ENCODE measurements around the gene POLR2F. TPM values are rescaled to one million over a fixed set of nuclear protein-coding genes. Genes with fewer than 3 reads are reported as not detected.

Gene POLR2F
- total RNA-seq, 1 experiment from 2014 or later, result 141 TPM

DNA sequence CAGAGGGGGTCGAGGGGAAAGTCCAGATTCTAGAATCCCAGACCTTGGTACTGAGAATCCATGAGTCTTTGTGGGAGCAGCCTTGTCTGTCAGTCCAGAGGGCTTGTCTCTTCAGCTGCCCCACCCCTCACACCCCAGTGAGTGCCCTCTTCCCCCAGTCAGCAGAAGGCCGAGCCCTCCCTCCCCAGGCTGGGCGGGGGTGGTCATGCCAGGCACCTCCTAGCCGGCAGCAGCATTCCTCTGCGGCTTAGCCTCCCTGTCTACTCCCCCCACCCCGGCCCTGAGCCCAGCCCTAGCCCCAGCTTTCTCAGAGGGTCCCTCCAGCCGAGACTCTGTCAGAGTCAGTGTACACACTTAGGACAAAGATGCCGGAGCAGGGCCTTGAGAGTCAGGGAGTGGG, 26.3 kb downstream of the POLR2F start:
- no peak for DNase-seq (ENCODE audit: low read depth)

GRCh38 chr22:37981282-37982011, 27.9 kb downstream of the POLR2F start:
- DNase-seq (ENCODE audit: low read depth), result no peak

- no peak for DNase-seq (ENCODE audit: low read depth)
Observed at GRCh38 chr22:37982151-37982785, 28.8 kb downstream of the POLR2F start.

DNA sequence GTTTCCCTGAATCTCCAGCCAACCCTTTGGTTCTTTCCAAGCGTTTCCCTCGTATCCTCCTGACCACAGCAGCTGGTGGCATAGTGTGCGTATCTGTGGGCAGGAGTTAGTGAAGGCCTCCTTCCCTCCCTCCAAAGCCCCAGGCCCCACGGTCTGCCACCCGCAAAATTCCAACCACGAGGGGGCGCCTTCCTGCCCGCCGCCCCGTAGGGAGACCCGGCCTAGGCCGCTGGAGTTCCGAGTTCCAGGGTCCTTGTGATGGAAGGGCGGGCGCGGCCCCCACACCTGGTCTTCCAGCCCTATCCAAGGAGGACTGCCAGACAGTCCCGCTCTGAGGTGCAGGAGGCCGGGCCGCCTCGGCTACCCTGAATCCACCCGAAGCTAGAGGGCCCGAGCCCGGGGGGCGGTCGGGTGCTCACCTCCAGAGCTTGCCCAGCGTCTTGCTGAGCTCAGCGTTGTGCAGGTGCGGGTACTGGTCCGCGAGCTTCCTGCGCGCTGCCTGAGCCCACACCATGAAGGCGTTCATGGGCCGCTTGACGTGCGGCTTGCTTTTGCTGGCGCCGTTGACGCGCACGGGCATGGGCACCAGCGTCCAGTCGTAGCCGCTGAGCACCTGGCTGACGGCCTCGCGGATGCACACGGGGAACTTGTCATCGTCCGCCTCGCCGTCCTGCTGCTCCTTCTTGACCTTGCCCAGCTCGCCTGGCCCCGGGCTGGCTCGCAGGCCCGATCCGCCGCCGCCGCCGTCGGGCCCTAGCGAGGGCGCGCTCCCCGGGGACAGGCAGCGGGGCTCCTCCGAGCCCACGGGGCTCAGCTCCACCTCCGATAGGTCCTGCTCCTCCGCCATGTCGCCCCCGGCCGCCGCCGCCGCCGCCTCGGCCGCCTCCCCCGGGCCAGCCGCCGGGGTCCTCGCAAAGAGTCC, 29.7 kb downstream of the POLR2F start:
- DNase-seq (ENCODE audit: low read depth), result no peak

GRCh38 chr22:37983860-37984791, 30.6 kb downstream of the POLR2F start, which contains the start of gene SOX10:
Gene SOX10, minus strand, starts transcription at chr22:37984555. Its CDS starts 771 bp downstream, at chr22:37983784.
- no peak for DNase-seq (ENCODE audit: low read depth)

DNA sequence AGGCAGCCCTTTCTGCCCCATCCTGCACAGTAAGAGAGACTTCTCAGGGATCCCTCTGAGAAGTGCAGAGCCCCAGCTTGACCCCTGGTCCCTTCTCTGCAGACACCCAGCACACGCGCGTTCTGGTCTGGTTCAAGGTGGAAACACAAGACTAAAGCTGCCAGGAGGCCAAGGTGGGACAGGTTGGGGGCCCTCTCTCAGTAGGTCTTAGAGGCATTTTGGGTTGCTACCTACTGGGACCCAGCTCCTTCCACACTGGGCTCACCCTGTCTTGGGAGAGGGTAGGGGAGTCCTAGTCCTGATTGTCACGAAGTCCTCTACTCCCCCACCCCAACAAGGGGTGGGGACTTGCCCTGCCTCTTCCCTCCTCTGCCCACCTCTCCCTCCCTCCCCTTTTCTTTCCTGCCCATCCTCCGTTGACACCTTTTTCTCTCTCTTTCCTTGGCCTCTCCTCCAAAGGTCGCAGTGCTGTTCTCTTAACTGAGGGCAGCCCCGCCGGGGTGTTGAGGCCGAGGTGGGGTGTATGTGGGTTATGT, 31.6 kb downstream of the POLR2F start:
- DNase-seq (ENCODE audit: low read depth), result no peak

DNA sequence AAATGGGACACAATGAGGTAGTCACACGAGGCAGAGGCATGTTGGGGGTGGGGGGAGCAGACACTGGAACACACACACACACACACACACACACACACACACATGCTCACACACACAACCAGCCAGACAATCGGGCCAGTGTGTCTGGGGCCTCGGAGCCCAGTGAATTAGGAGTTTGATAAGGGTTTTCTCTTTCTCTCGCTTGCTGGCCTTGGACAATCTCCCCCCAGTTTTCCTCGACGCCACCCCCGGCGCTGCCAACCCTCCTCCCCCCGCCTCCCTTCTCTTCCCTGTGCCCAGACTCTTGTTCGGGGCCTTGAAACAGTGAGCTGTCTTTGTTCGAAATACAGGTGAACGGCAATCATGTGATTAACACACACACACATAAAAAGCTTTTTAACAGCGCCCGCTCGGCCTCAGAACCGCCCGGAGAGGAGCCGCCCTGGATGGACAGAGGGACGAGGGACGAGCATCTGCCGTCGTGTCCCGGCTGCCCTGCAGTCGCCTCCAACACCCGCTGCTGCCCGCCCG, 32.3 kb downstream of the POLR2F start:
- no peak for DNase-seq (ENCODE audit: low read depth)

DNA sequence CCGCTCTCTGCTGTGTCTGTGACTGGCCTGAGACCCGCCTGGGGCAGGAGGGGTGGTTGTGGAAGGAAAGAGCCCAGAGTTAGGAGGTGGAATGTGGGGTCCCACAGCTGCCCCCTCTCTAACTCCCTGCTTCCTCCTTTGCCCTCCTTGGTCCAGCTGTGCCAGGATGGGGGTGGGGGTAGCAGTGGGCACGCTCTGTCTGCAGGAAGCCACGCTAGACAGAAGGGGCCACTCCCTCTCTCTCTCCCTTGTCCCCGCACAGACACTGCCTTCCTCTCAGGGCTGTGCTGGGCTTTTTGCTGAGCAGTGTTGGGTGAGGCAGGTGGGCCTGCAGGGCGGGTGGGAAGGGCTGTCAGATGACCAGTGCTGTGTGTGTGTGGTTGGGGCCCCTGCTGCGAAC, 32.9 kb downstream of the POLR2F start:
- DNase-seq (ENCODE audit: low read depth), result no peak

- DNase-seq (ENCODE audit: low read depth), result no peak
Observed at GRCh38 chr22:37989146-37990045, 35.9 kb downstream of the POLR2F start.

DNA sequence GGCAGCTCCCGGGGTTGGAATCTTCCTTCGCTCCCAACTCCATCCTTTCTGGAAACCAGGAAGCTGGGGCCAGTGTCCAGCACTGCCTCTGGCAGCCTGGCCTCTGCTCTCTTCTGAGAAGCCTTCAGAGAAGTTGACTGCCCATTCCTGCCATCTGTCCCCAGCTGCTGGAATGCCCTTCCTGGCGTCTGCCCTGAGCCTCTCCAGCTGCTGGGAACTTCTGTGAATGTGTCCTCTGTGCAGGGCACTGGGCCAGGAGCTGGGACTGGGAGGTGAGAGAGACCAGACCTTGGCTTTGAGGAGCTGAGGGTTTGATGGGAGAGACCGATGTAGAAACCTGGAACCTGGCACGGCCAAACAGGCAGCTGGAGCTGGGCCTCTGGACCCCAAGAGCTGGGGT, 36.8 kb downstream of the POLR2F start:
- no peak for DNase-seq (ENCODE audit: low read depth)

GRCh38 chr22:37990862-37991261, 37.4 kb downstream of the POLR2F start:
- DNase-seq (ENCODE audit: low read depth), result no peak

DNA sequence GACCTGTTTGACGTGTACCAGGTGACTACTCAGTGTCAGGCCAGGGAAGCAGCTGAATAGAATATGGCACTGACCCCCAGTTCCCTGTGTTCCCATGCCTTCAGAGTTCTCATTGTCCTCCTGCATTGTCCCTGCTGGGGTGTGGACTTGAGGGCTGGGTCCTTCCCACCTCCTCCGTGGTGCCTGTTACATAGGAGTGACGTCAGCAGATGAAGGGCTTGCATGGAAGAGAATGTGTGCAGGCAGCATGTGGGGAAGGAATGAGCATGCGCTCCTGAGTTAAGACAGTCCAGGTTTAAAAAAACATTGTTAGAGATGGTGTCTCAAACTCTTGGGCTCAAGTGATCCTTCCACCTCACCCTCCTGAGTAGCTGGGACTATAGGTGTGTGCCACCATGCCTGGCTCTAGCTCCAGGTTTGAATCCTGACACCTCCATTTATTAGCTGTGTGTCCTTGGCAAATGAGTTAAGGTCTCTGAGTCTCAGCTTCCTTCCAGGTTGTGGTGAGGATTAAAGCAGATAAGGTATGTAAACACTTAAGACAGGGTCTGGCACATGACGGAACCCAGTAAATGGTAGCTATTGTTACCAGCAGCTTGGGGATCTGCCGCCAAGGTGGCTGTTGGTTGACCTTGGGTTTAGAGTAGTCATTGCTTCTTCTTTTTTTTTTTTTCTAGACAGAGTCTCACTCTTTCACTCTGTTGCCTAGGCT, 38.4 kb downstream of the POLR2F start:
- DNase-seq (ENCODE audit: low read depth), result no peak

GRCh38 chr22:37994049-37994448, 40.5 kb downstream of the POLR2F start:
- DNase-seq (ENCODE audit: low read depth), result no peak

DNA sequence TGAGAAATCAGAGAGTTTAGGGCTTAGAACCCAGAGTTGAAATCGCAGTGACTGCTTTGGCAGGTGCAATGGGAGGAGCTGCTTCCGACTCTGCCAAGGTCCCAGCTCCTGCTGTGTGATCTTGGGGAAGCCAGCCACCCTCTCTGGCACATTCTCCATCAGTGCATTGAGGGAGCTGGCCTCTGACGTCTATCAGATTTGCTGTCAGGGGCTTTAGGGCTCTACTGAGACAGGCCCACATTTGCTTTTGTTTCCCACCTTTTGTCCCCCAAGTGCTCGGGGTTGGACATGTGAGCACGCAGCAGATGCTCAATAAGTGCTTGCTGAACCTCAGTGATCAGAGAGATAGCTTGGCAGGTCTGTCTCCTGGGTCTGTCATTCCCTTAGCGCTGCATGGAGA, 41.5 kb downstream of the POLR2F start:
- no peak for DNase-seq (ENCODE audit: low read depth)

DNA sequence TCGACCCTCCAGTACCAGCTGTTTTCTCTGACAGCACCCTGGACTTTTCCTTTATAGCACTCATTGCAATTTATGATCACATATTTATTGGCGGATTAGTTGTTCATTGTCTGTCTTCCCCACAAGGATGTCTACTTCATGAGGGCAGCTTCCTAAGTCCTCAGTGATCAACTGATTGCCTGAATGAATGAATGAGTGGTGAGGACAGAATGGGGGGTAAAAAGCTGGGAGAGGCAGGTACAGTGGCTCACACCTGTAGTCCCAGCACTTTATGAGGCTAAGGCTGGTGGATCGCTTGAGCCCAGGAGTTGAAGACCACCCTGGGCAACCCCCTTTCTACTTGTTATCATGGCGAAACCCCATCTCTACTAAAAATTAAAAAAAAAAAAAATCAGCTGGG, 42.0 kb downstream of the POLR2F start:
- no peak for DNase-seq (ENCODE audit: low read depth)

GRCh38 chr22:37996079-37996478, 42.6 kb downstream of the POLR2F start:
- no peak for DNase-seq (ENCODE audit: low read depth)

DNA sequence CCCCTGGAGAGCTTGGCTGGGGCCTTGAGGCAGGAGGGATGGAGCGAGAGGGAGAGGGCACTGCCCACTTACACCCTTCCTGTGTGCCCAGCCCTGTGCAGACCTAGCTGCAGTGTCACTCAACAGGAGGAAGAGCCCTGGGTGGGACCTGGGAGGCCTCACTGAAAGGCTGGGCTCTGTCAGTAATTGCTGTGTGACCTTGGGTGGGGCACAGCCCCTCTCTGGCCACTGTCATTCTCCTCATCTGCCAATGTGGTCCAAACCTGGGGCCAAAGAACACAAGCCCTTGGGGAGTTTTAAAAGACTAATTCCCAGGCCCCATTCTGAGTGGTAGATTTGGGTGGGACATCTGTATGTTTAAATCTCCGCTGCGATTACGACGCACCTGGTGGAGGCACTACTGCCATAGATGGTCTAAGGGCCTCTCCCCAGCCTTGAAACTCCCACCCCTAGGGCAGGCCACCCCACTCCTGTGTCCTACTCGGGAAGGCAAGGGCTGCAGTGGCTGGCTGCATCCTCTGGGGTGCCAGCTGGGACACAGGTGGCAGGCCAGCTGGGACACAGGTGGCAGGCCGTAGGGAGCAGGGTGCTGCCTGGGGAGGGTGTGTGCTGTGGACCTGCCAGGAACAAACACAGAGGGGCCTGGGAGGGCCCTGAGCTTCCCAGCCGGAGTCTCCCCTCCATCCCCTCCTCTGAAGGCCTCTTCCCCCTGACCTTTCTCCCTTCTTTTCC, 43.2 kb downstream of the POLR2F start:
- no peak for DNase-seq (ENCODE audit: low read depth)

DNA sequence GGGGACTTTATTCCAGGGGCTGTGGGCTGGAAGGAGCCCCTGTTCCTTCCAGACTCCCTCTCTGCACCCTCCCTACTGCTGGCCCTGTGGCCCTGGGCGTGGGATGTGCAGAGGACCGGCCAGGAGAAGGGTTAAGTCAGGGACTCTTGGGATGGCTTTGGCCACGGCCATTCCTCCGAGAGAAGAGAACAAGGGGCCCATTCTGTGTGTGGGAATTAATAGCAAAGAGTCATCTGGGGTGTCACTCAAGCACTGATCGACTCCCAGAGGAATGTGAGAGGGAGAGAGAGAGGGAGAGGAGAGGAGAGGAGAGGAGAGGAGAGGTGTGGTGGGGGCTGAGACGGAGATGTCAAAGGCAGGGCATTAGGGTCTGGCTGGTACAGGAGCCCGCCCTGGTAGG, 45.0 kb downstream of the POLR2F start:
- DNase-seq (ENCODE audit: low read depth), result no peak
